Activated T-cell treated with anti-CD3 and anti-CD28 coated beads, Interleukin-2, amount 50 U/mL, for 24 hours (primary cell): ENCODE results near the gene ST6GALNAC4.
A peak's percentile ranks its signal among the peaks of the same experiment; 100 is the strongest.

Experiments
- DNase-seq: peaks from one replicate; pipeline ENCODE4 v3.0.0-alpha.2; 2020
- H3K27ac Mint-ChIP-seq: 2 replicates; pipeline ENCODE4 v1.8.0; 2020; ENCODE audit warnings: mild to moderate bottlenecking, mixed read lengths
- H3K27me3 Mint-ChIP-seq: 2 replicates; pipeline ENCODE4 v1.8.0; 2020; ENCODE audit warnings: mixed read lengths
- H3K36me3 Mint-ChIP-seq: 2 replicates; pipeline ENCODE4 v1.8.0; 2020; ENCODE audit warnings: low read depth, mixed read lengths
- H3K4me1 Mint-ChIP-seq: 2 replicates; pipeline ENCODE4 v1.8.0; 2020; ENCODE audit warnings: low read depth, mixed read lengths
- H3K4me3 Mint-ChIP-seq: 2 replicates; pipeline ENCODE4 v1.8.0; 2020; ENCODE audit warnings: mild to moderate bottlenecking, moderate library complexity, mixed read lengths
- H3K9me3 Mint-ChIP-seq: 2 replicates; pipeline ENCODE4 v1.8.0; 2020; ENCODE audit warnings: mixed read lengths

The ST6GALNAC4 gene

GRCh38 chr9:127953768-127954505, 37.1 kb upstream of the ST6GALNAC4 start:
- Mint-ChIP-seq H3K4me1 (peaks cover 89% of the 10 kb centered on the region), H3K27me3 (no peaks in the 10 kb centered on the region), H3K27ac (peak overlapping the region; percentile 96), H3K9me3 (no peaks in the 10 kb centered on the region), H3K36me3 (peaks cover 24% of the 10 kb centered on the region), H3K4me3 (peak overlapping the region; percentile 35)
- DNase-seq = peak; percentile 61

- H3K9me3 Mint-ChIP-seq = no peaks in the 10 kb centered on the region
- H3K4me3 Mint-ChIP-seq = no peak overlapping the region
- no peaks in the 10 kb centered on the region for H3K27me3 Mint-ChIP-seq
- no peak for DNase-seq
- H3K27ac Mint-ChIP-seq = peak overlapping the region; percentile 96
- peaks cover 89% of the 10 kb centered on the region for H3K4me1 Mint-ChIP-seq
- H3K36me3 Mint-ChIP-seq = peaks cover 31% of the 10 kb centered on the region
Observed at GRCh38 chr9:127953154-127953553, 36.3 kb upstream of the ST6GALNAC4 start.

GRCh38 chr9:127950513-127951289, 33.9 kb upstream of the ST6GALNAC4 start:
- no peaks in the 10 kb centered on the region for H3K9me3 Mint-ChIP-seq
- H3K4me1 Mint-ChIP-seq = peaks cover 81% of the 10 kb centered on the region
- H3K27ac Mint-ChIP-seq = peak overlapping the region; percentile 89
- H3K36me3 Mint-ChIP-seq = peaks cover 50% of the 10 kb centered on the region
- H3K27me3 Mint-ChIP-seq = no peaks in the 10 kb centered on the region
- no peak for DNase-seq
- H3K4me3 Mint-ChIP-seq = no peak overlapping the region

GRCh38 chr9:127949827-127950512, 33.1 kb upstream of the ST6GALNAC4 start:
- peaks cover 75% of the 10 kb centered on the region for H3K4me1 Mint-ChIP-seq
- H3K27ac Mint-ChIP-seq = peak overlapping the region; percentile 89
- no peaks in the 10 kb centered on the region for H3K9me3 Mint-ChIP-seq
- DNase-seq = no peak
- H3K27me3 Mint-ChIP-seq = no peaks in the 10 kb centered on the region
- no peak overlapping the region for H3K4me3 Mint-ChIP-seq
- peaks cover 57% of the 10 kb centered on the region for H3K36me3 Mint-ChIP-seq

GRCh38 chr9:127947841-127948710, 31.2 kb upstream of the ST6GALNAC4 start:
- H3K9me3 Mint-ChIP-seq = no peaks in the 10 kb centered on the region
- no peak overlapping the region for H3K4me3 Mint-ChIP-seq
- peaks cover 72% of the 10 kb centered on the region for H3K4me1 Mint-ChIP-seq
- peak overlapping the region; percentile 45 for H3K27ac Mint-ChIP-seq
- H3K36me3 Mint-ChIP-seq = peaks cover 72% of the 10 kb centered on the region
- H3K27me3 Mint-ChIP-seq = no peaks in the 10 kb centered on the region
- DNase-seq = no peak

GRCh38 chr9:127946728-127947127, 29.9 kb upstream of the ST6GALNAC4 start:
- H3K9me3 Mint-ChIP-seq = no peaks in the 10 kb centered on the region
- H3K27ac Mint-ChIP-seq = peak overlapping the region; percentile 79
- H3K4me3 Mint-ChIP-seq = no peak overlapping the region
- H3K27me3 Mint-ChIP-seq = no peaks in the 10 kb centered on the region
- DNase-seq = no peak
- H3K4me1 Mint-ChIP-seq = peaks cover 64% of the 10 kb centered on the region
- H3K36me3 Mint-ChIP-seq = peaks cover 79% of the 10 kb centered on the region

GRCh38 chr9:127945942-127946341, 29.1 kb upstream of the ST6GALNAC4 start:
- H3K4me3 Mint-ChIP-seq = no peak overlapping the region
- H3K4me1 Mint-ChIP-seq = peaks cover 58% of the 10 kb centered on the region
- no peaks in the 10 kb centered on the region for H3K27me3 Mint-ChIP-seq
- H3K27ac Mint-ChIP-seq = peak overlapping the region; percentile 79
- no peak for DNase-seq
- H3K9me3 Mint-ChIP-seq = no peaks in the 10 kb centered on the region
- H3K36me3 Mint-ChIP-seq = peaks cover 82% of the 10 kb centered on the region

GRCh38 chr9:127945338-127945737, 28.5 kb upstream of the ST6GALNAC4 start:
- Mint-ChIP-seq H3K4me3 (no peak overlapping the region), H3K27me3 (no peaks in the 10 kb centered on the region), H3K27ac (peak overlapping the region; percentile 9), H3K9me3 (no peaks in the 10 kb centered on the region), H3K4me1 (peaks cover 52% of the 10 kb centered on the region), H3K36me3 (peaks cover 82% of the 10 kb centered on the region)
- no peak for DNase-seq

- Mint-ChIP-seq H3K4me1 (peaks cover 46% of the 10 kb centered on the region), H3K27me3 (no peaks in the 10 kb centered on the region), H3K4me3 (no peak overlapping the region), H3K9me3 (no peaks in the 10 kb centered on the region), H3K27ac (peak overlapping the region; percentile 9), H3K36me3 (peaks cover 84% of the 10 kb centered on the region)
- DNase-seq = no peak
Observed at GRCh38 chr9:127944586-127945218, 27.9 kb upstream of the ST6GALNAC4 start.

- H3K36me3 Mint-ChIP-seq = peaks cover 85% of the 10 kb centered on the region
- DNase-seq = peak; percentile 88
- H3K27me3 Mint-ChIP-seq = no peaks in the 10 kb centered on the region
- peaks cover 43% of the 10 kb centered on the region for H3K4me1 Mint-ChIP-seq
- peak overlapping the region; percentile 74 for H3K27ac Mint-ChIP-seq
- H3K9me3 Mint-ChIP-seq = no peaks in the 10 kb centered on the region
- H3K4me3 Mint-ChIP-seq = no peak overlapping the region
Observed at GRCh38 chr9:127943731-127944144, 26.9 kb upstream of the ST6GALNAC4 start.

GRCh38 chr9:127943011-127943662, 26.3 kb upstream of the ST6GALNAC4 start:
- Mint-ChIP-seq H3K4me3 (no peak overlapping the region), H3K27ac (peak overlapping the region; percentile 74)

GRCh38 chr9:127942216-127943010, 25.6 kb upstream of the ST6GALNAC4 start:
- no peak overlapping the region for H3K4me3 Mint-ChIP-seq
- DNase-seq = peak; percentile 72
- H3K9me3 Mint-ChIP-seq = no peaks in the 10 kb centered on the region
- no peaks in the 10 kb centered on the region for H3K27me3 Mint-ChIP-seq
- peak overlapping the region; percentile 74 for H3K27ac Mint-ChIP-seq
- H3K36me3 Mint-ChIP-seq = peaks cover 78% of the 10 kb centered on the region
- H3K4me1 Mint-ChIP-seq = peaks cover 41% of the 10 kb centered on the region

More at GRCh38 chr9:127943011-127943662, 26.3 kb upstream of the ST6GALNAC4 start:
- Mint-ChIP-seq H3K27me3 (no peaks in the 10 kb centered on the region), H3K4me1 (peaks cover 43% of the 10 kb centered on the region), H3K36me3 (peaks cover 80% of the 10 kb centered on the region), H3K9me3 (no peaks in the 10 kb centered on the region)
- DNase-seq = no peak

GRCh38 chr9:127941961-127942215, 25.0 kb upstream of the ST6GALNAC4 start:
- H3K4me1 Mint-ChIP-seq = peaks cover 42% of the 10 kb centered on the region
- H3K9me3 Mint-ChIP-seq = no peaks in the 10 kb centered on the region
- H3K27me3 Mint-ChIP-seq = no peaks in the 10 kb centered on the region
- no peak for DNase-seq
- H3K4me3 Mint-ChIP-seq = no peak overlapping the region
- H3K27ac Mint-ChIP-seq = no peak overlapping the region
- H3K36me3 Mint-ChIP-seq = peaks cover 79% of the 10 kb centered on the region
